Parathyroid adenoma (tissue), 2 donors: ENCODE results near the gene ARFGEF3.

Experiments
- H2AFZ ChIP-seq: fragments of 300-600 bp; sonication (generic); one replicate; pipeline ENCODE4 v1.7.0; 2017; ENCODE audit warnings: antibody characterized with exemption, mild to moderate bottlenecking
- H3K27ac ChIP-seq: fragments of 300-600 bp; sonication (generic); one replicate; pipeline ENCODE4 v1.7.0; 2017
- H3K27me3 ChIP-seq: fragments of 300-600 bp; sonication (generic); one replicate; pipeline ENCODE4 v1.7.0; 2017; ENCODE audit warnings: low read length; ENCODE audit not compliant: control insufficient read depth, insufficient read depth
- H3K36me3 ChIP-seq: fragments of 300-600 bp; sonication (generic); one replicate; pipeline ENCODE4 v1.7.0; 2017; ENCODE audit warnings: low read length; ENCODE audit not compliant: control insufficient read depth, insufficient read depth
- H3K4me1 ChIP-seq: fragments of 300-600 bp; sonication (generic); one replicate; pipeline ENCODE4 v1.7.0; 2017; ENCODE audit warnings: control low read depth
- H3K4me2 ChIP-seq: fragments of 300-600 bp; sonication (generic); one replicate; pipeline ENCODE4 v1.7.0; 2017; ENCODE audit warnings: low read length
- H3K4me3 ChIP-seq: fragments of 300-600 bp; sonication (generic); one replicate; pipeline ENCODE4 v1.7.0; 2017; ENCODE audit warnings: low read depth, low read length
- H3K79me2 ChIP-seq: fragments of 300-600 bp; sonication (generic); one replicate; pipeline ENCODE4 v1.7.0; 2017; ENCODE audit warnings: control low read depth
- H3K9ac ChIP-seq: fragments of 300-600 bp; sonication (generic); one replicate; pipeline ENCODE4 v1.7.0; 2017; ENCODE audit warnings: mild to moderate bottlenecking
- H3K9me3 ChIP-seq: fragments of 300-600 bp; sonication (generic); one replicate; pipeline ENCODE4 v1.7.0; 2017; ENCODE audit warnings: low read length; ENCODE audit not compliant: control insufficient read depth
- TF ChIP-seq, protein P1 (sequence below): fragments of 300-600 bp; sonication (generic); IDR thresholded peaks from one replicate; pipeline ENCODE4 v1.7.0; 2017; ENCODE audit warnings: antibody characterized with exemption, mild to moderate bottlenecking
- donor health status: primary hyperparathyroidism.

The ARFGEF3 gene

DNA sequence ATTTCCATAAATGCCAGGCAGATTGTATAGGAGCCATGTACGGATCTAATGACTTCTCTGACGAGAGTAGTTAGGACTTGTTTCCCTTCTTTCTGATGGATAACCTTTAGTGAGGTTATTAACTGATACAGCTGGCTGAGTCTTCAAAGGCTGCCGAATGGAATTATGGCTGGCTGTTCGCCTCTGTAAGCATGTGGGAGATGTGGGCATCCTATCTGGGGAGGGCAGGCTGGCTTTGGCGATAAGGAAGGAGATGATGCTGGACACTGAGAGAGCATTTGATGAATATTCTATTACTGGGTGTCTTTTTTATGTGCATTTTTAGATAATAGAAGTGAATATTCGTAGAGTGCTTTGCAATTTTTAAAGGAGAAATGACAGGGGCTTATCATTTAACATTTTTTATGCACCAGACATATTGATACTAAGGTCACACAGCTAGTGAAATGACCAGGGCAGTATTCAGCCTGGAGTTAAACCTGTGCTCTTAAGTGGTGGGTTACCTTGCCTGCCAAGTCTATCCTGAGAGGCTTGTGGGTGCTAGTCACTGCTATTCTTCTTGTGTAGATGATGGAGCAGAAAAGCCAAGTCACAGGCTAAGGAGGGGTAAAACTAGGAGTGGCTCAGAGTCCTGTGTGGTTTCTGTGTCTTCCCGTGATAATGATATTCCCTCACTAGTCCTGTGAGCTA, 53.5 kb downstream of the ARFGEF3 start:
- TF ChIP-seq, protein P1, sequence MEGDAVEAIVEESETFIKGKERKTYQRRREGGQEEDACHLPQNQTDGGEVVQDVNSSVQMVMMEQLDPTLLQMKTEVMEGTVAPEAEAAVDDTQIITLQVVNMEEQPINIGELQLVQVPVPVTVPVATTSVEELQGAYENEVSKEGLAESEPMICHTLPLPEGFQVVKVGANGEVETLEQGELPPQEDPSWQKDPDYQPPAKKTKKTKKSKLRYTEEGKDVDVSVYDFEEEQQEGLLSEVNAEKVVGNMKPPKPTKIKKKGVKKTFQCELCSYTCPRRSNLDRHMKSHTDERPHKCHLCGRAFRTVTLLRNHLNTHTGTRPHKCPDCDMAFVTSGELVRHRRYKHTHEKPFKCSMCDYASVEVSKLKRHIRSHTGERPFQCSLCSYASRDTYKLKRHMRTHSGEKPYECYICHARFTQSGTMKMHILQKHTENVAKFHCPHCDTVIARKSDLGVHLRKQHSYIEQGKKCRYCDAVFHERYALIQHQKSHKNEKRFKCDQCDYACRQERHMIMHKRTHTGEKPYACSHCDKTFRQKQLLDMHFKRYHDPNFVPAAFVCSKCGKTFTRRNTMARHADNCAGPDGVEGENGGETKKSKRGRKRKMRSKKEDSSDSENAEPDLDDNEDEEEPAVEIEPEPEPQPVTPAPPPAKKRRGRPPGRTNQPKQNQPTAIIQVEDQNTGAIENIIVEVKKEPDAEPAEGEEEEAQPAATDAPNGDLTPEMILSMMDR: no peak
- Histone ChIP-seq H3K4me2 (no peak overlapping the region), H2AFZ (no peak overlapping the region), H3K9me3 (no peaks in the 10 kb centered on the region), H3K4me1 (no peaks in the 10 kb centered on the region), H3K36me3 (no peaks in the 10 kb centered on the region), H3K27ac (no peak overlapping the region), H3K9ac (no peak overlapping the region), H3K79me2 (no peaks in the 10 kb centered on the region), H3K27me3 (no peaks in the 10 kb centered on the region), H3K4me3 (no peak overlapping the region)

- TF ChIP-seq, protein P1: no peak
- Histone ChIP-seq H3K4me1 (no peaks in the 10 kb centered on the region), H3K4me3 (no peak within 1 kb of the TSS), H3K36me3 (no peaks in the 10 kb centered on the region), H3K9me3 (no peaks in the 10 kb centered on the region), H3K79me2 (no peaks in the 10 kb centered on the region), H3K27me3 (no peaks in the 10 kb centered on the region), H2AFZ (no peak within 1 kb of the TSS), H3K9ac (no peak within 1 kb of the TSS), H3K4me2 (no peak within 1 kb of the TSS), H3K27ac (no peak within 1 kb of the TSS)
Observed at GRCh38 chr6:138218449-138218848, 56.7 kb downstream of the ARFGEF3 start, which contains the start of gene PBOV1. Gene PBOV1 (minus strand): TSS chr6:138218491. CDS start chr6:138218395, 96 bp downstream.

DNA sequence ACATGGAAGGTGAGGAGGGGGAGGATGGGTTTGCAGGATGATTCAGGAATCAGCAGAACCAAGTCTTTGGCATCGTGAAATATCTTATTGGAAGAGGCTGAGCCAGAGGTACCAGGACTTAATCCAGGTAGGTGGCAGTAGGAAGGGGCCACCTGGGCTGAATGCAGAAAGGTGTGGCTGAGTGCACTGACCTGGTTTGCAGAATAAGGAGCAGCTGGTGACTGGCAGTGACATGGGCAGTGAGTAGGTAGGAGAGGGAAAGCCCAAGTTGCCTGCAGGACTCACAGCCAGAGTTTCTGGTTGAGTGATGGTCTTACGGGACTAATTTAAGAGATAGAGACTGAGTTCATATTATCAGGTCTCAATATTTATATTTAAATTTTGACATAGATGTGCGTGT, 57.7 kb downstream of the ARFGEF3 start:
- H3K79me2 ChIP-seq: no peaks in the 10 kb centered on the region
- no peaks in the 10 kb centered on the region for H3K36me3 ChIP-seq
- no peaks in the 10 kb centered on the region for H3K4me1 ChIP-seq
- H3K27me3 ChIP-seq: no peaks in the 10 kb centered on the region
- TF ChIP-seq, protein P1: no peak
- H3K27ac ChIP-seq: no peak overlapping the region
- no peaks in the 10 kb centered on the region for H3K9me3 ChIP-seq
- H3K9ac ChIP-seq: no peak overlapping the region
- H3K4me2 ChIP-seq: no peak overlapping the region
- no peak overlapping the region for H2AFZ ChIP-seq
- H3K4me3 ChIP-seq: no peak overlapping the region

GRCh38 chr6:138219901-138220300, 58.2 kb downstream of the ARFGEF3 start:
- H3K4me1 ChIP-seq: no peaks in the 10 kb centered on the region
- no peak overlapping the region for H3K4me3 ChIP-seq
- H3K27ac ChIP-seq: no peak overlapping the region
- H2AFZ ChIP-seq: no peak overlapping the region
- no peaks in the 10 kb centered on the region for H3K9me3 ChIP-seq
- no peaks in the 10 kb centered on the region for H3K36me3 ChIP-seq
- H3K4me2 ChIP-seq: no peak overlapping the region
- TF ChIP-seq, protein P1: no peak
- no peaks in the 10 kb centered on the region for H3K27me3 ChIP-seq
- H3K9ac ChIP-seq: no peak overlapping the region
- H3K79me2 ChIP-seq: no peaks in the 10 kb centered on the region
